IPS-15b (cell line): ENCODE results near the gene NCAPG2.

ENCODE experiments used
- H3K27me3 ChIP-seq: one replicate; pipeline ENCODE4 v1.6.1; 2013; ENCODE audit warnings: low read length; ENCODE audit not compliant: control insufficient read depth, insufficient read depth
- H3K36me3 ChIP-seq: one replicate; pipeline ENCODE4 v1.6.1; 2013; ENCODE audit warnings: low read length; ENCODE audit not compliant: control insufficient read depth, insufficient read depth
- H3K4me1 ChIP-seq: one replicate; pipeline ENCODE4 v1.6.1; 2013; ENCODE audit warnings: mild to moderate bottlenecking, low read length; ENCODE audit not compliant: control insufficient read depth, insufficient read depth
- H3K4me3 ChIP-seq: one replicate; pipeline ENCODE4 v1.5.1; 2013; ENCODE audit warnings: low read depth, low read length
- H3K9ac ChIP-seq: one replicate; pipeline ENCODE4 v1.6.1; 2013; ENCODE audit warnings: low read depth, mild to moderate bottlenecking, low read length
- H3K9me3 ChIP-seq: one replicate; pipeline ENCODE4 v1.6.1; 2013; ENCODE audit warnings: mild to moderate bottlenecking, low read length; ENCODE audit not compliant: control insufficient read depth, insufficient read depth

The NCAPG2 gene

DNA sequence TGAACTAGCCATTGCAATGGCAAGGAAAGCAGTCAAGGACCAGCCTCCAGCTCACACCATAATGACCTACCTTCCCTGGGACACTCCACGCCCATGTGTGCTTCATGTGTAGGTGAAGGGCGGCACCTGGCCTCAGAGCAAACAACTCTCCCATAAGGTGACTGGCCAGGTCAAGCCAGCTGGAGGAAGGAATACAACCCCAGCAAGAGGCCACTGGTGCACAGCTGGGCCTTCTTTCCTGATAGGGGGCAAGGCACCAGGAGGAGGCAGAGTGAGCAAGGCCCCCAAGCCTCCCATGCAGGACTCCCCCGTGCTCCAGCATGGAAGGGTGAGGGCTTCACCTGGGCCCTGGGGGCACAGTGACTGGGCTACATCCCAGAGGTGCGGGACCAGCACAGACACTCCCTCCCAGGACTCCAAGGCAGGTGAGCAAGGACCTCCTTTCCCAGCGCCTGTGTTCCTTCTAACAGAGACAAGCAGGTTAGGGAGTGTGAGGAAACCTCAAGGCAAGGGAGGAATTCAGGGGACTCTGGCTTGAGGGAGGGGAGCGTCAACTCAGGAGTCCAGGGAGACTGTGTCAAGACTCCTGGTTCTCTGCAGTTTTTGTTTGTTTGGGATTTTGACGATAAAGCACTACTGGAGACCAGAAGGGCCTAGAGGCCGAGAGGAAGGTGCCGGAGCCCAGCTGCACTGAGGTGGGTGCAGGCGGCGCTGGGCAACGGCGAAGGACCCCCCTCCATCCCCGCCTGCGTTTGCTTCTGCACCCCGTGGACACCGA, 118.7 kb downstream of the NCAPG2 start:
- H3K4me3 ChIP-seq = peak overlapping the region; percentile 26
- H3K9me3 ChIP-seq = no peaks in the 10 kb centered on the region
- peaks cover 46% of the 10 kb centered on the region for H3K27me3 ChIP-seq
- H3K4me1 ChIP-seq = peaks cover 5% of the 10 kb centered on the region
- no peak overlapping the region for H3K9ac ChIP-seq
- no peaks in the 10 kb centered on the region for H3K36me3 ChIP-seq

- Histone ChIP-seq H3K9me3 (peaks cover 5% of the 10 kb centered on the region), H3K9ac (no peak overlapping the region), H3K4me3 (no peak overlapping the region), H3K27me3 (peaks cover 31% of the 10 kb centered on the region), H3K36me3 (no peaks in the 10 kb centered on the region), H3K4me1 (peaks cover 5% of the 10 kb centered on the region)
Measured at GRCh38 chr7:158584407-158584806, 120.2 kb downstream of the NCAPG2 start.

DNA sequence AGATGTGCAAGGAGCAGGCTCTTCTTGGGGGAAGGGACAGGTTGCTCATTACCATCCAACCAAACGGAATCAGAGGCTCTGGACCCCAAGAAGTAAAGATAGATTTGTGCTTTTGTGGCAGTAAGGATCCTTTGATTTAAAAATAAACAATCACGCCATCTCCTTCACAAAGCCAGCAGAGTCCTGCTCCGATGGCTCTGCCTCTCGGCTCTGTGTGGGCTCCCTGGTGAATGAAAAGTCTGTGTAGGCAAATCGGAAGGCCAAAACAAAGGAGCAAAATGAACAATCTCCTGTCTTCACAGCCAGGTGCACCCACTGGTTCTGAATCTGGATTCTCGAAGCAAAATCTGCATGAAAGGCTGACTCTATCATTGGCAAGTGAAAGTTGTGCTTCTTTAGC, 120.8 kb downstream of the NCAPG2 start:
- Histone ChIP-seq H3K9ac (no peak overlapping the region), H3K4me1 (peaks cover 3% of the 10 kb centered on the region), H3K36me3 (no peaks in the 10 kb centered on the region), H3K27me3 (peaks cover 25% of the 10 kb centered on the region), H3K4me3 (no peak overlapping the region), H3K9me3 (peaks cover 8% of the 10 kb centered on the region)

- no peaks in the 10 kb centered on the region for H3K4me1 ChIP-seq
- peaks cover 8% of the 10 kb centered on the region for H3K9me3 ChIP-seq
- peaks cover 19% of the 10 kb centered on the region for H3K27me3 ChIP-seq
- H3K36me3 ChIP-seq = no peaks in the 10 kb centered on the region
- no peak overlapping the region for H3K4me3 ChIP-seq
- H3K9ac ChIP-seq = no peak overlapping the region
Measured at GRCh38 chr7:158583143-158583542, 121.5 kb downstream of the NCAPG2 start.

DNA sequence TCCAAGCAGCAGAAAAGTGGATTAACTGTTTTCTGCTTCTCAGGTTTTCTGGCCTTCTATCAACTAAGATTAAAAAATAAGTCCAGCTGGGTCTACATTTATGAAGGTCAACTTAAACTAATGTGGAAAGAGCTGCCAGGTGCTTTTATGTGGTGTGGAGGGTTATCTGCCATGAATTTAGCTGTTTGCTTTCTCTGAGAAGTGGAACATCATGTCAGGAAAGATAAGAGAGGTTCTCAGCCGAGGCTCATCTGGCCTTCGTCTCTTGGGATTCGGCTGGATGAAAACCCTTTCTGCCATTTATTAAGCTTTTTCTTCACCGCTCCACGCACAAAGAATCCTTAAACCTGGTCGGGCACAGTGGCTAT, 122.5 kb downstream of the NCAPG2 start:
- peaks cover 19% of the 10 kb centered on the region for H3K27me3 ChIP-seq
- H3K36me3 ChIP-seq = no peaks in the 10 kb centered on the region
- no peak overlapping the region for H3K9ac ChIP-seq
- no peaks in the 10 kb centered on the region for H3K4me1 ChIP-seq
- H3K4me3 ChIP-seq = no peak overlapping the region
- H3K9me3 ChIP-seq = peaks cover 8% of the 10 kb centered on the region

GRCh38 chr7:158581440-158582088, 123.0 kb downstream of the NCAPG2 start:
- Histone ChIP-seq H3K4me3 (no peak overlapping the region), H3K9ac (no peak overlapping the region), H3K9me3 (peaks cover 8% of the 10 kb centered on the region), H3K36me3 (no peaks in the 10 kb centered on the region), H3K4me1 (no peaks in the 10 kb centered on the region), H3K27me3 (peaks cover 19% of the 10 kb centered on the region)
